Aorta (tissue), 5 donors: ENCODE results near the gene ZNF516. TPM values are rescaled to one million over a fixed set of nuclear protein-coding genes. Genes with fewer than 3 reads are reported as not detected.

ENCODE experiments used
- ATAC-seq: fragments of 200-7000 bp; cut with Tn5 transposase; one replicate; pipeline ENCODE4 v1.9.1; 2022; ENCODE audit warnings: moderate library complexity; ENCODE audit not compliant: low FRiP score
- DNase-seq, 2 donors: peaks; one replicate each; pipeline ENCODE4 v3.0.0-alpha.2; 2020
- H3K27ac ChIP-seq, 2 donors: one replicate each; pipeline ENCODE4 v1.5.1; 2013; ENCODE audit warnings: low read length in 2 of 2, mild to moderate bottlenecking in 2 of 2, moderate library complexity in 2 of 2, control low read depth in 1 of 2, inconsistent platforms in 1 of 2, low read depth in 1 of 2
- H3K27me3 ChIP-seq, 2 donors: one replicate each; pipeline ENCODE4 v1.6.1; 2013; ENCODE audit warnings: control low read depth in 1 of 2, low read length in 1 of 2, mild to moderate bottlenecking in 1 of 2, moderate library complexity in 1 of 2; ENCODE audit not compliant: insufficient read depth in 2 of 2, control insufficient read depth in 1 of 2
- H3K36me3 ChIP-seq, 2 donors: one replicate each; pipeline ENCODE4 v1.6.1; 2013; ENCODE audit warnings: control low read depth in 1 of 2, low read length in 1 of 2, mild to moderate bottlenecking in 1 of 2; ENCODE audit not compliant: insufficient read depth in 2 of 2, control insufficient read depth in 1 of 2
- H3K4me1 ChIP-seq, 2 donors: one replicate each; pipeline ENCODE4 v1.6.1; 2013; ENCODE audit warnings: low read length in 2 of 2, control low read depth in 1 of 2, mild to moderate bottlenecking in 1 of 2, moderate library complexity in 1 of 2; ENCODE audit not compliant: insufficient read depth in 2 of 2, control insufficient read depth in 1 of 2
- H3K4me3 ChIP-seq, 2 donors: one replicate each; pipeline ENCODE4 v1.5.1; 2013; ENCODE audit warnings: low read length in 2 of 2, control low read depth in 1 of 2, mild to moderate bottlenecking in 1 of 2
- H3K9me3 ChIP-seq: one replicate; pipeline ENCODE4 v1.6.1; 2013; ENCODE audit warnings: mild to moderate bottlenecking, low read length; ENCODE audit not compliant: control insufficient read depth
- WGBS, 2 donors: extraction: QIAGEN DNeasy Blood & Tissue Kit; methylation state at CpG; one replicate each; pipeline ENCODE4 v1.1.7; 2013; 5-methylcytosine and 5-hydroxymethylcytosine counted together
- intact Hi-C, 2 donors: fragments of 100-400 bp; cut with DNase I; formaldehyde crosslinking; loops; one replicate each; pipeline versions ENCODE4 v1.14.2 to v1.15.0; 2022
- polyA plus RNA-seq, 2 donors: library from polyadenylated mRNA; stranded (reverse); fragments of 200-250 nt; gene quantifications; one replicate each; pipeline ENCODE4 v1.2.3, GENCODE V29; 2013
- total RNA-seq, 2 donors: library from RNA; stranded (reverse); fragmentation: NEBNext Ultra II Directional; extraction: Animal tissue kit (Norgen Biotek cat#: 25700); gene quantifications; one replicate each; pipeline ENCODE4 v1.2.1, GENCODE V29; 2021
- donor health status: healthy with polysubstance abuse.
- donor health status: Bipolar disorder and iron deficiency.
- donor health status: DM: no; HTN: no; CAD: no.
- donor health status: DM: no; HTN: no; CAD: no.
- donor health status: DM: yes; HTN: yes; CAD: no.

Gene ZNF516
- total and polyA plus RNA-seq, 4 donors: 2.0 to 55.6 (median 17.1) TPM

DNA sequence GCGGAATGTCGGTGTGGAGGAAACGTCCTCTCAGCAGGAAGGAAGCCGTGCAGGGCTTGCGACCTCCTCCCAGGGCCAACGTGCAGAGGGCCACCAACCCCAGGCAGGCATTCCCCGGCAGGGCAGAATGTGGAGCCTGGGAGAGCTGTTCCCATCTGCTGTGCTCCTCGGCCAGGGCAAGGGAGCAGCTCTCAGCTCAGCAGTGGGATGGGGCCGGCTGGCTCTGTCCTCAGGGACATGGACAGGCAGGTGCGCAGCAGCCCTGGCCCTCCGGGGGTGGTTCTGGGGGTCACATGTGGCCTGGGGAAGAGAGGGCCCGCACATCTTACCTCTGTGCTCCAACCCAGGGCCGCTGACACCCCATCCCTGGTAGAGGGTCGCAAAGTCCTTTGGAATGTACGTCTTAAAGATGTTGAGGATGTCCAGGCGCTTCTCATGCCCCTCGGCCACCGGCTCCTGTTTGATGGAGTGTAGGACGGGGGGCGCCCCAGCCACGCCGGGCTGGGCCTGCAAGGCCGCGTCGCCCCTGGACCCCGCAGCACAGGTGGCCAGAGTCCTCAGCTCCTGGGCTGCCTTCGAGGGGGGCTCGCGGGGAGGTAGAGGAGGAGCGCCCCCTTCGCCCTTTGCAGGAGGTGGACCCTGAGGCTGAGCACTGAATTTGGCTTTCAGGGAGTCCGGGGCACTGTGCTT, 116.4 kb downstream of the ZNF516 start:
- 95% methylated on average over 32 of the region's 32 CpGs for WGBS, 2 donors
- ATAC-seq: no peak

GRCh38 chr18:76377359-76377756, 117.7 kb downstream of the ZNF516 start:
- no peak overlapping the region for H3K4me3 ChIP-seq
- intact Hi-C loops: no loop called here
- H3K27ac ChIP-seq: no peak overlapping the region
- peaks cover 0 to 2% of the 10 kb centered on the region in 2 donors for H3K36me3 ChIP-seq
- H3K4me1 ChIP-seq: no peaks in the 10 kb centered on the region
- no peak for DNase-seq
- 86 to 92% methylated on average over 3 of the region's 3 CpGs for WGBS, 2 donors
- H3K27me3 ChIP-seq: no peaks in the 10 kb centered on the region
- no peaks in the 10 kb centered on the region for H3K9me3 ChIP-seq
- no peak for ATAC-seq

More for the DNA sequence above, 116.4 kb downstream of the ZNF516 start:
- H3K27ac ChIP-seq: no peak overlapping the region
- intact Hi-C loops: no loop called here
- no peaks in the 10 kb centered on the region for H3K9me3 ChIP-seq
- H3K4me3 ChIP-seq: no peak overlapping the region
- H3K4me1 ChIP-seq: no peaks in the 10 kb centered on the region
- H3K36me3 ChIP-seq: peaks cover 0 to 2% of the 10 kb centered on the region in 2 donors
- peak in 1 of 2 donors; percentile 69 for DNase-seq
- H3K27me3 ChIP-seq: no peaks in the 10 kb centered on the region

GRCh38 chr18:76376668-76377358, 118.2 kb downstream of the ZNF516 start:
- DNase-seq (no peak), ATAC-seq (no peak)
- intact Hi-C loops: no loop called here
- peaks cover 0 to 2% of the 10 kb centered on the region in 2 donors for H3K36me3 ChIP-seq
- H3K27ac ChIP-seq: no peak overlapping the region
- H3K9me3 ChIP-seq: no peaks in the 10 kb centered on the region
- 90 to 91% methylated on average over 27 of the region's 27 CpGs for WGBS, 2 donors
- H3K27me3 ChIP-seq: no peaks in the 10 kb centered on the region
- no peaks in the 10 kb centered on the region for H3K4me1 ChIP-seq
- no peak overlapping the region for H3K4me3 ChIP-seq

DNA sequence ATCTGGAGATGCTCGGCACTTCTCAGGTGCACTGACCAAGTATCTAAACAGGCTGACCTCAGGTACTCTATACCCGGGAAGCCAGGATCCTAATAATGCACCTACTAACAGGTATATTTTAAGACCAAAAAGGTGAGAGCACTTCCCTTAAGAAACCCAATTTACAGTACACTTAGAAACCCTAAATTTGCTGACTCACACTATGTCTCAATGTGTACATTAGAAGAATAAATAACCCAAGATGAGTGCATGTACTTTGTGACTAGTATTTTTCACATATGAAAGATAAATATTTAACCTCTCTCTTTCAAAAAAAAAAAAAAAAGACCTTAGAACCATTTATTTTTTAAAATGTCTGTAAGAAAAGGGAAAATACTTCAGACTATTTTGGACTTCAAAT, 118.8 kb downstream of the ZNF516 start:
- DNase-seq (no peak), ATAC-seq (no peak)
- H3K9me3 ChIP-seq: no peaks in the 10 kb centered on the region
- H3K36me3 ChIP-seq: peaks cover 0 to 2% of the 10 kb centered on the region in 2 donors
- no peaks in the 10 kb centered on the region for H3K4me1 ChIP-seq
- intact Hi-C loops: no loop called here
- WGBS, 2 donors: 95 to 96% methylated on average over 2 of the region's 2 CpGs
- no peak overlapping the region for H3K4me3 ChIP-seq
- H3K27me3 ChIP-seq: no peaks in the 10 kb centered on the region
- no peak overlapping the region for H3K27ac ChIP-seq

DNA sequence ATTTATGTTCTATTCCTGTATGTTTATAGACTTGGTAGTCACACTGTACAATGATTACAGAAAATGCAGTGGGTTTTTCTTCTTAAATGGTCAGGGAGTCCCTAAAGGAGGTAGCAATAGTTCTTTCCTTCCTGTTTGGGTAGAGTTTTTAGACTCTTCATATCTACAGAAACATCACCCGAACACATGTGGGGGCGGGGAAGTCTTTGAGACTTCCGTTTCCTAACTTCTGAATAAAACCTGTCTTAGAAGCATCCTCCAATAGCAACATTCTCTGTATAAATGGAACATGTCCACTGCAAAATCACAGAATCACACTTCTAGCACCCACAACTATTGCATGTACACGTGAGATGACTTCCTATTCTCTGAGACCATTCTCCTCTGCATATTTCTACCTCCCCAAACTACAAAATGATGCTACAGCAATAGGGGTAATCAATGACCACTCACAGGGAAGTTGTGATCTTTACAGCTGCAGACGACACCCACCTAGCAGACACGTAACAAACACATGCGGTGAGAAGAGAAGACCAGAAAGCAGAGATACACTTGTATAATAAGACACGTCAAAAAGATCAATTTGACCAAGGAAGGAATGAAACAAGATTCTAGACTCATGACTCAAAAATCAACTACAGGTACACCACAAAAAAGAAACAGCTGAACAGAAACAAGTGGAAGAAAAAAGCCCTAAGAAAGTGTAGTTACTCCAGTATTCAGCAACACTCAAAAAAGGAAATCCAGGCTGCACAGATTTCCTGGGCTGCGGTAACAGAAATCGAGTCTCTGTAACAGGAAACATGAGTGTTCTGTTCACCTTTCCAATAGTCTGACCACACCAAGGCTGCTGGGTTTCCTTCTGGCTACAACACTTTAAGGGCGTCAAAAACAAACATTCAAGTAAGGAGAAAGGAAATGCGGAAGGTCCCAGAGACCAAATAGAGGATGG, 120.4 kb downstream of the ZNF516 start:
- no peaks in the 10 kb centered on the region for H3K9me3 ChIP-seq
- H3K27me3 ChIP-seq: no peaks in the 10 kb centered on the region
- 87 to 89% methylated on average over 12 of the region's 12 CpGs for WGBS, 2 donors
- no peak for ATAC-seq
- H3K4me1 ChIP-seq: no peaks in the 10 kb centered on the region
- no peak overlapping the region for H3K4me3 ChIP-seq
- DNase-seq: no peak
- H3K36me3 ChIP-seq: peaks cover 0 to 4% of the 10 kb centered on the region in 2 donors
- intact Hi-C loops: no loop called here
- no peak overlapping the region for H3K27ac ChIP-seq

DNA sequence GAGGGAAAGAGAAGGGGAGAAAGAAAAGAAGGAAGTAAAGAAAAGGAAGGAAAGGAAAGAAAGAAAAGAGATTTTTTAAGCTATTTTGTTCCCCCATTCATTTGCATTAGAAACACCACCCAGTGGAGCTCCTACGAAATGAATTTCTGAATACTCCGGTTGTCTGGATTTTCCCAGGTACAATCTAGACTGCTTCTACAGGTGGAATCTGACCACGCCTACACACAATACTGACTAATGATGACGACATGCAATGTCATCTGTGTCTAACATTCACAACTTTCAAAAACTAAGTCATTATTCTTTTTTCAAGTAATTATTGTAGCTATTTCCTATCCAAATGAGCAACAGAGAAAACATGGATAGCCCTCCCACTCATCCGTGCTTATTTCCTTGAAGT, 121.7 kb downstream of the ZNF516 start:
- no peaks in the 10 kb centered on the region for H3K4me1 ChIP-seq
- no peak overlapping the region for H3K27ac ChIP-seq
- ATAC-seq (no peak), DNase-seq (no peak)
- no peak overlapping the region for H3K4me3 ChIP-seq
- no peaks in the 10 kb centered on the region for H3K27me3 ChIP-seq
- H3K9me3 ChIP-seq: no peaks in the 10 kb centered on the region
- 93% methylated on average over 5 of the region's 5 CpGs for WGBS, 2 donors
- peaks cover 0 to 2% of the 10 kb centered on the region in 2 donors for H3K36me3 ChIP-seq
- intact Hi-C loops: no loop called here

DNA sequence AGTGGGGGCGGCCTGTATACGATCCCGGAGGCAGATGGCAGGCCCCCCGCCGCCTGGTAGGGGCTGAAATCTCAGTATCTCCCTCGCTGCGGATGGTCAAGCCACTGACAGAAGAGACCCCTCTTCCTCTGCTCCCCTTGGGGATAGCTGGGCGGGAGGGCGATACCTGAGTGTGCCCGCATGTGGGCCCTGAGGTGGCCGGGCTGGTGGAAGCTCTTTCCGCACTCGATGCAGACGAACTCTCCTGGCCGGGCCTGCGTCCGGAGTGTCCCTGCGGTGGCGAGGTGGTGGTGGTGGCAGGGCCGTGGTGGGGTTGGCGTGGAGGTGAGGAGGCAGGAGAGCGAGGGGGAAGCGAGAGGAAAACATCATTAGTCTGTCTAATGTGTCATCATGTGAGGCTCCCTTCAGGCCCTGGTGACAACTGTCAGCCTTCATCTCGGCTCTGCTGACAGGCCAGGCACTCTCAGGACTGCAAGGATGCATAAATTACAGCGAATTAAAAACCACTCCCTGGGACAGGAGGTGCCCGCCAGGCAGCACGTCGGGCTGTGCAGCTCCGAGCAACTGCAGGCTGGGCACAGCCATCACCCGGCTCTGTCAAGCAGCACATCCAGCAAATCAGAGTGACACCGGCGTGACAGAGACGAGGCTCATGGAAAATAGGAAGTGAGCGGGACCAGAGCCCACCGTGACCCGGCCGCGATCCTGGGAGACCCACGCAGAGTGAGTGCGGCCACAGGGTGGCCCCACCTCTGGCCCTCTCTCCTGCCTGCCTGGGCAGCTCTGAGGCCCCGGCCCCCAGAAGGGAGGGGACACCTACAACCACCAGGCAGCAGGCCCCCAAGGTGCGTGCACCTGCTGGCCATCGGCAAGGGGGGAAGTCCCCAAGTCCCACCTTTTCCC, 123.5 kb downstream of the ZNF516 start:
- no peak for ATAC-seq
- Histone ChIP-seq H3K9me3 (no peaks in the 10 kb centered on the region), H3K27ac (no peak overlapping the region), H3K27me3 (no peaks in the 10 kb centered on the region), H3K4me1 (no peaks in the 10 kb centered on the region), H3K4me3 (no peak overlapping the region), H3K36me3 (peaks cover 0 to 2% of the 10 kb centered on the region in 2 donors)
- DNase-seq: peak in 1 of 2 donors; percentile 73
- intact Hi-C loops: no loop called here
- 95% methylated on average over 43 of the region's 43 CpGs for WGBS, 2 donors

DNA sequence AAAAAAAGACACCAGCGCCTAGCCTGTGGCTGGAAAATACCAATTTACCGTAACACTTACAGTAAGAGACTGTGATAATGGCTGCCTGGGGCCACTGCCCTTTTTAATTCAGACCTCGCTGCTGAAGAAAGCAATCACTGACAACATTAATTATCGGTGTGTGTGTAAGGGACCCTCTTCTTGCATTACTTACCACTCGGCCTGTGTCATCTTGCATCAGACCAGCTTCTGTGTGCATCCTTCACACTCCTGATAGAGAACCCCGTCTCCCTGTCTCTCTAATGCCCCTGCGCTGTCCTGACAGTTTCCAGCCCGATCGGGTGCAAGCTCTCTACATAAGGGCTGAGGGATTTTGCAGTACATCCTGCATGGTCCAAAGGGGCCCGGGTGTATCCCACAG, 124.4 kb downstream of the ZNF516 start:
- no peak overlapping the region for H3K27ac ChIP-seq
- intact Hi-C loops: no loop called here
- no peaks in the 10 kb centered on the region for H3K9me3 ChIP-seq
- H3K4me3 ChIP-seq: no peak overlapping the region
- ATAC-seq (no peak), DNase-seq (no peak)
- peaks cover 0 to 2% of the 10 kb centered on the region in 2 donors for H3K36me3 ChIP-seq
- H3K4me1 ChIP-seq: no peaks in the 10 kb centered on the region
- H3K27me3 ChIP-seq: no peaks in the 10 kb centered on the region
- 96% methylated on average over 10 of the region's 10 CpGs for WGBS, 2 donors
